ENCODE results near the gene TSPAN15.

Gene TSPAN15

DNA sequence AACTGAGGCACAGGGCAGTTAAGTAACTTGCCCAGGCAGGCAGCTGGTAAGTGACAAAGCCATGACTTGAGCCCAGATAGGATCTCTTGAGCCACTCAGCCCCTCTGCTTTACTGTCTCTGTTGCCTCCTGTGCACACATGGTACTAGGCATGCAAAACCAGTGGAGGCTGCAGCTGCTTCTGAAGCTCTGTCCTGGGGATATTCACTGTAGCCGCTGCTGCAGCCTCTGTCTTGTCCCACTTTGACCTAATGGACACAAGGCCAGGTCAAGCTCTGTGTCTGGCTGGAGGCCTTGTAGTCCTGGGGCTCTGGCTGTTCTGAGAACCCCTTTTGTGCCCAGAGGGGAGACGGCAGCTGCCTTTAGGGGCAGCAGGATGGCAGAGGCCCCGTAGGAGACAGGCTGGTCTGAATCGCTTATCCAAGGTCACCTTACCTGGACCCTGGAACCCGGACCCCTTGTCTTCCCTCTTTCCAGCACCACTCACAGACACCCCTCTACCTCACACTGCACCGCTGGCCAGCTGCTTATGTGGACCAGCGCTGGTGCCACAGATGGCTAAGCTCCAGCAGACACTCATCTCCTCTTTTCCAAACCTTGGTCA is 57.6 kb downstream of the TSPAN15 start:
- TF ChIP-seq, protein P1, sequence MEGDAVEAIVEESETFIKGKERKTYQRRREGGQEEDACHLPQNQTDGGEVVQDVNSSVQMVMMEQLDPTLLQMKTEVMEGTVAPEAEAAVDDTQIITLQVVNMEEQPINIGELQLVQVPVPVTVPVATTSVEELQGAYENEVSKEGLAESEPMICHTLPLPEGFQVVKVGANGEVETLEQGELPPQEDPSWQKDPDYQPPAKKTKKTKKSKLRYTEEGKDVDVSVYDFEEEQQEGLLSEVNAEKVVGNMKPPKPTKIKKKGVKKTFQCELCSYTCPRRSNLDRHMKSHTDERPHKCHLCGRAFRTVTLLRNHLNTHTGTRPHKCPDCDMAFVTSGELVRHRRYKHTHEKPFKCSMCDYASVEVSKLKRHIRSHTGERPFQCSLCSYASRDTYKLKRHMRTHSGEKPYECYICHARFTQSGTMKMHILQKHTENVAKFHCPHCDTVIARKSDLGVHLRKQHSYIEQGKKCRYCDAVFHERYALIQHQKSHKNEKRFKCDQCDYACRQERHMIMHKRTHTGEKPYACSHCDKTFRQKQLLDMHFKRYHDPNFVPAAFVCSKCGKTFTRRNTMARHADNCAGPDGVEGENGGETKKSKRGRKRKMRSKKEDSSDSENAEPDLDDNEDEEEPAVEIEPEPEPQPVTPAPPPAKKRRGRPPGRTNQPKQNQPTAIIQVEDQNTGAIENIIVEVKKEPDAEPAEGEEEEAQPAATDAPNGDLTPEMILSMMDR (IDR thresholded peaks at IDR 0.05) = no peak
- no peak for DNase-seq (ENCODE audit: low spot score)
- Histone ChIP-seq H3K27ac (no peak overlapping the region), H3K4me3 (no peak overlapping the region)

DNA sequence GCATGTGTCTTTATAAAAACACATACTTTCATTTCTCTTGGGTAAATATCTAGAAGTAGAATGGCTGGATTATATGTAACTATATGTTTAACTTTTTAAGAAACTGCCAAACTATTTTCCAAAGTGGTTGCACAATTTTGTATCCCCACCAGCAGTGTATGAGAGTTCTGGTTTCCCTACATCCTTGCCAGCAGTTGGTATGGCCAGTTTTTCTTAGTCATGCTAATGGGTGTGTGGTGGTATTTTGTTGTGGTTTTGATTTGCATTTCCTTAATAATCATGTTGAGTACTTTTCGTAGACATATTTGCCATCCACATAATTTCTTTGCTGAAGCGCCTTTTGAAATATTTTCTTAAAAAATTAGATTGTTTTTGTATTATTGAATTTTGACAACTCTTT is 61.6 kb downstream of the TSPAN15 start:
- Histone ChIP-seq H3K27ac (no peak overlapping the region), H3K4me3 (no peak overlapping the region)
- no peak for DNase-seq (ENCODE audit: low spot score)
- TF ChIP-seq, protein P1 (IDR thresholded peaks at IDR 0.05) = no peak

DNA sequence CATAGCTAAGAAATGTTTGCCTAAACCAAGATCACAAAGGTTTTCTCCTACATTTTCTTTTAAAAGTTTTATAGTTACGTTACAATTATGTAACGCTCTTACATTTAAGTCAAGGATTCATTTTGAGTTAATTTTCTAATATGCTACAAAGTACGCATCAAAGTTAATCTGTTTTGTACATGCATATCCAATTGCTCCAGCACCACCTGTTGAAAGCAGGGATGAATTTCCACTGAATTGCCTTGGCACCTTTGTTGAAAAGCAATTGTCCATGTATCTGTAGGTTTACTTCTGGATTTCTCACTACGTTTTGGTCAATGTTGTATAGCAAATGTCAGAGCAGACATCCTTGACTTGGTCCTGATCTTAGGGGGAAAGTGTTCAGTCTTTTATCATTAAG is 62.4 kb downstream of the TSPAN15 start:
- TF ChIP-seq, protein P1 (IDR thresholded peaks at IDR 0.05) = no peak
- DNase-seq (ENCODE audit: low spot score) = no peak

DNA sequence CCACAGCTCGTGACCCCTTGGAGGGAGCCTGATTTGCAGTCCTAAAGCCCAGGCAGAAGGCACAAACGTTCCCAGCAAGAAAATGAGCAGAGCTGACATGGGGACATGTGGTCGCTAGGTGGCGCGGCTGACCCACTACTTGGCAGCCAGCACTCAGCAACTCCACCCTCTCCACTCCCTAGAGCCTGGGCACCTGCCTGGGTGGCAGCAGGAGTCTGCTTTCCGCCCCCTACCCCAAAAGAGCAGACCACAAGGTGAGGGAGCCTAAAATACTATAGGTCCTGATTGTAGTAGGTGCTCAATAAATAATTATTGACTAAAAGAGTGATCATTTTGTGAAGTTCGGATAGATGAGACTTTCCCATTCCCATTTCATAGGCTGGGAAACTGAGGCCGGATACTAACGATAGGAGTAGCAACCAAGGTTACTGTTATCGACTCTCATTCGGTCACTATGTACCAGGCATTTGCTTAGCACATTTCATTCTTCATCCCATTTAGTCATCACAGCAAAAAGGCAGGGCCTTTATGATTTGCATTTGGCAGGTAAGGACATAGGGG is 64.5 kb downstream of the TSPAN15 start:
- no peak for DNase-seq (ENCODE audit: low spot score)
- Histone ChIP-seq H3K4me3 (no peak overlapping the region), H3K27ac (no peak overlapping the region)
- TF ChIP-seq, protein P1 (IDR thresholded peaks at IDR 0.05) = peak; percentile 69

More for the DNA sequence above, 62.4 kb downstream of the TSPAN15 start:
- Histone ChIP-seq H3K4me3 (no peak overlapping the region), H3K27ac (no peak overlapping the region)

DNA sequence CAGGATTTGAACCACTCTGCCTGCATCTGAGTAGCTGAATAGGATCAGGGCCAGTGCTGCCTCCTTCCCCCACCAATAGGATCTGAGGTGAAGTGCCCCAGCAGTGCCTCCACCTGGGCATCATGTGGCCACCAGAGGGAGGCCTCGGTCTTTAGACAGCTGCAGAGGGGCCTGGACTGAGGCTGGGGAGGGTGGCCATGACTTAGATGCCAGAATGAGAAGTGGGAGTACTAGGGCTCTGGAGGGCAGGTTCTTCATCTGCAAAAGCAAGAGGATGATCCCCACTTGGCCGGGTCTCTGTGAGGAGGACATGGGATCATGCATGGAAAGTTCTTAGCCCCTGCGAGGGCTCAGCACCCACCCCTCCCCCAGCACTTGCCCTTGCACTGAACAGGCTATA is 65.1 kb downstream of the TSPAN15 start:
- Histone ChIP-seq H3K27ac (no peak overlapping the region), H3K4me3 (no peak overlapping the region)
- TF ChIP-seq, protein P1 (IDR thresholded peaks at IDR 0.05) = no peak
- DNase-seq (ENCODE audit: low spot score) = no peak

DNA sequence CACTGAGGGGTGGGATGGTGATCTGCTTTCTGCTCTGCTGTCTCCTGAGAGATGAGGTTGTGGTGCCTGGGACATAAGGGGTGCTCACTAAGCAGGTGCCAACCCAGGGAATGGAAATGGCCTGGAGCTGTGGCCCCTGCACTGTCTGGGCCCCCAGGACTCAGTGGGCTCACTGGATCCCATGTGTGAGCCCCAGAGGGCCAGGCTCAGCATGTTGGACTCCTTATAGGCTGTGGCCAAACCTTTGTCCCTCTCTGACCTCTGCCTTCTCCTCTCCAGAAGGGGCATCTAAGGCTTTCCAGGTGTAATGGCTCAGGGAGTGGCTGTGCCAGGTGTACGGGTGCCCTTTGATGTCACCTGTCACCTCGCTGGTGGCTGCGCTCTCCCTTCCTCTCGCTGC is 65.5 kb downstream of the TSPAN15 start:
- no peak for DNase-seq (ENCODE audit: low spot score)
- Histone ChIP-seq H3K27ac (no peak overlapping the region), H3K4me3 (no peak overlapping the region)
- TF ChIP-seq, protein P1 (IDR thresholded peaks at IDR 0.05) = no peak

DNA sequence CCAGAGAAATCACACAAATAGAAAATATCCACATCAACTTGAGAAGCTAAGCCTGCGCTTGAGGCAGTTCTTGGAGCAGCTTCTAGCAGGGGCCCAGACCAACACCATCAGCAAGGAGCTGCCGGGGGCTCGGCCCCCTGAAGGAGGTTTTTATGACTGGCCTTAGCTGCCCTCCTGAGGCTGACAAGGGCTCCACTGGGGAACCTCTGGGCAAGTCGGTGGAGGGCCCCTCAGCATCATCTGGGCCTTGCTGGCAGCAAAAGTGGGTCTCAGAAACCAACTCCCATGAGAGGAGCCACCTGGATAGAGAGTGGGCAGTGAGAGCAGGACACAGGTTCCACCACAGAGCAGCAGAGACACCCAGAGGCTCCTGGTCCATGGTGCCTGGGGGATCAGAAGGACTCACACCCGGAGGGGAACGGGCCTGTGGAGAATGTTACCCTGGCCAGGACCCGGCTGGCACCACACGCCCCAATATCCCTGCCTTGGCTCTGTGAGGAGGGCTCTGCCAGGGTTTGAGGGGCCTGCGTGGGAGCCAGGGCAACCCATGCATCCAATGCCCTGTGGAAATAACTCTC is 66.1 kb downstream of the TSPAN15 start:
- no peak overlapping the region for H3K4me3 ChIP-seq
- no peak for DNase-seq (ENCODE audit: low spot score)
- no peak overlapping the region for H3K27ac ChIP-seq
- TF ChIP-seq, protein P1 (IDR thresholded peaks at IDR 0.05) = no peak
